RPMI7951 (cell line): ENCODE results near the gene JADE2. TPM values are rescaled to one million over a fixed set of nuclear protein-coding genes. Genes with fewer than 3 reads are reported as not detected.
"Not testable (repeated sequence)": the region's sequence is repeated elsewhere in the genome, so short reads cannot be mapped to it uniquely, and the experiment has no call there.

Experiments
- DNase-seq: peaks from one replicate; pipeline ENCODE4 v3.0.0-alpha.2; 2012; ENCODE audit warnings: low read depth
- total RNA-seq: library from RNA; depleted of rRNA; stranded (reverse); fragments of >200 nt; shearing (Covaris generic); gene quantifications from 2 replicates; pipeline ENCODE4 v1.2.3, GENCODE V29; 2014

Gene JADE2
- total RNA-seq, 1 experiment from 2014 or later, result 8.3 TPM

DNA sequence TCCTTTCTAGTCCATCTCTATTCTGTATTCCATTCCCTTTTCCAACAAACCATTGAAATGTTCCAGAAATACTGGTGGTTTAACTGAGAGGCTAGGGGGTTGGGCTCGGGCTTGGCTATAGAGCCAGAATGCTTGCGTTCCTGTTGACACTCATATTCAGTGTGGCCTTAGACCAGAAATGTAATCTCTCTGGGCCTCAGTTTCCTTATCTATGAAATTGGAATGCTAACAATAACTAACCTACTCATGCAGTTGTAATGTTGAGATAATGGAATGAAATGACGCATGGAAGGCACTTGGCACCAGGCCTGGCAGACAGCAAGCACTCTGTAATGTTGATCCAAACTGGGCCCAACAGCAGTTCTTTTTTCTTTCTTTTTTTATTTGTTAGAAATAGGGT lies 26.8 kb downstream of the JADE2 start:
- peak; percentile 79 for DNase-seq

GRCh38 chr5:134552716-134553115 lies 27.2 kb downstream of the JADE2 start:
- not testable (repeated sequence) for DNase-seq

GRCh38 chr5:134553821-134554267 lies 28.4 kb downstream of the JADE2 start:
- peak; percentile 58 for DNase-seq

GRCh38 chr5:134554319-134555222 lies 29.1 kb downstream of the JADE2 start:
- DNase-seq, result peak; percentile 99

DNA sequence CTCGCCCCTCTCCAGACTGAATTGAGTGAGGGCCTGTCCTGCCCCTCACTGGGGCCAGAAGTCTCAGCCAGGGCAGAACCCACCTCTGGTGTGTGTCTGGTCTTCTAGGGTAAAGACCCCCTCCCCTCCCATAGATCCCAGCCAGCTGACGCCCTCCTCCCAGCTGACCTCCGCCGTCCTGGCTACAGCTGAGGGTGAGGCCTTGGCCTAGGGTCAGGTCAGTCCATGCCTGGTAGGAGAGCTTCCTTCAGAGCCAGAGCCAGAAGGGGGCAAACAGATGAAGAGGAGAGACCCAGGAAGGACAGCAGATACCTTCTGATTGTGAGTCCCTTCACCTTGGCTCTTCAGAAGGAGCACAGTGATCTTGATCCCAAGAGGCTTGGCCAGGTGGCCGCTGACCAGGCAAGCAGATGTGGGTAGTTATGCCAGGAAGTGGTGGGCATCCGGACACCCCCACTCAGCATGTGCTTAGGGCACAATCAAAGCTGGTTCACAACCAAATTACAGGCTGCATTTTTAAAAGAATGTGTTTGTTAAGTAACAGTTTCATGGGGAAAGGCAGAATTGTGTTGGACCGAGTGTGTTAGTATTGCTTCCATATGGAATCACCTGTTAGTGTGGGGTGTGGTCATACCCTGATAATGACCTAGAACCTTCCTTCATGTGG lies 29.9 kb downstream of the JADE2 start:
- DNase-seq, result no peak

DNA sequence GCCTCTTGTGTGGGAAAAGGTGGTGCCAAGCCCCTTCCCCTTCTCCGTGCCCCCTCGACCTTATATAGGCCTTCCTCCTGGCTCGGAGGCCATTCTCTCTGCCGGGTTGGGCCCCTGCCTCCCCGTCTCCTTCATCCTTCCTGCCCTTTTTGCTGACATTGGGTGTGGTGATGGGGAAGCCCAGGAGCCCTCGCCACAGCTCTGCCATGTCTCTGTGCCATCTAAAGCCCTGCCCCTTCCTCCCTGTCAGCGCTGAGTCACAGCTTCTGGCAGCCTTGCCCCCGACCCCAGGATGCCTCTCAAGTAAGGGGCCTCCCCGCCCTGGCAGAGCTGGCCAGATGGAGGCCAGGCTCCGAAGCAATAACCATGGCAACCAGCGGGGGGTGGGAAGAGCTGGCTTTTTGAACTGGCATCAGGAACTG lies 30.4 kb downstream of the JADE2 start:
- DNase-seq, result peak; percentile 94

- DNase-seq, result not testable (repeated sequence)
Observed at GRCh38 chr5:134556588-134556987, 31.1 kb downstream of the JADE2 start.

GRCh38 chr5:134556994-134557393 lies 31.5 kb downstream of the JADE2 start:
- no peak for DNase-seq

GRCh38 chr5:134559672-134560071 lies 34.2 kb downstream of the JADE2 start:
- DNase-seq, result no peak

GRCh38 chr5:134560698-134561097 lies 35.2 kb downstream of the JADE2 start:
- DNase-seq, result no peak

- peak; percentile 97 for DNase-seq
Observed at GRCh38 chr5:134561871-134562296, 36.4 kb downstream of the JADE2 start.

DNA sequence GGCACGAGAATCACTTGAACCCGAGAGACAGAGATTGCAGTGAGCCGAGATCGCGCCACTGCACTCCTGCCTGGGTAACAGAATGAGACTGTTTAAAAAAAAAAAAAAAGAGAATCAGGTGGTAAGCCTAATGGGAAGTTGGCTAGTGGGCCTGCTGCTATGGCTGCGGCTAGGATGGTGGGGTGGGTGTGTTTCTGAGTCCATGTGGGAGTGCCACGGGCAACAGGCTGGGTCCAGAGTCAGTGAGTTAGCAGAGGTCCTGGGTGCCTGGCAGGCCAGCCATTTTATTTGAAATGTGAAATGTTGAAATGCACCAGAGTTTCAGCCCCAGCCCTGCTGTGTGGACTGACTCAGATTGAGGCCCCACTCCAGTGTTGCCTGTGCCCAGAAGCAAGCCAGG lies 37.8 kb downstream of the JADE2 start:
- no peak for DNase-seq

DNA sequence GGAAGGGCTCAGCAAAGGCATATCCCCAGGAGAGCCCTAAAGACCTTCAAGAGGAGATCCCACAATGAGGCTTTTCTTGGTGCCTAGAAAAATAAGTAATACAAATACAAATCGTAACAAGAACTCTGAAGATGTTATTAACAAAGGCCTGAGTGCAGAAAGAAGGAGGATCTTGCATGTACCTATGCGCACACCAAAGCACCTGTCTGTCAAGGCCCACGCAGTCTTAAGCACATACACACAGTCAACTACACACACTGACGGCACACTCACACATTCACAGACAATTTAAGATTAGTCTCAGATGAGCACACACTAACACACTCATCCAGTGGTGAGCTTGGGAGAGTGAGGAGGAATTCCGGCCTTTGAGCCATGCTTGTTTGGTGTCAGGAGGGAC lies 38.5 kb downstream of the JADE2 start:
- DNase-seq, result no peak

GRCh38 chr5:134564396-134564795 lies 38.9 kb downstream of the JADE2 start:
- no peak for DNase-seq

DNA sequence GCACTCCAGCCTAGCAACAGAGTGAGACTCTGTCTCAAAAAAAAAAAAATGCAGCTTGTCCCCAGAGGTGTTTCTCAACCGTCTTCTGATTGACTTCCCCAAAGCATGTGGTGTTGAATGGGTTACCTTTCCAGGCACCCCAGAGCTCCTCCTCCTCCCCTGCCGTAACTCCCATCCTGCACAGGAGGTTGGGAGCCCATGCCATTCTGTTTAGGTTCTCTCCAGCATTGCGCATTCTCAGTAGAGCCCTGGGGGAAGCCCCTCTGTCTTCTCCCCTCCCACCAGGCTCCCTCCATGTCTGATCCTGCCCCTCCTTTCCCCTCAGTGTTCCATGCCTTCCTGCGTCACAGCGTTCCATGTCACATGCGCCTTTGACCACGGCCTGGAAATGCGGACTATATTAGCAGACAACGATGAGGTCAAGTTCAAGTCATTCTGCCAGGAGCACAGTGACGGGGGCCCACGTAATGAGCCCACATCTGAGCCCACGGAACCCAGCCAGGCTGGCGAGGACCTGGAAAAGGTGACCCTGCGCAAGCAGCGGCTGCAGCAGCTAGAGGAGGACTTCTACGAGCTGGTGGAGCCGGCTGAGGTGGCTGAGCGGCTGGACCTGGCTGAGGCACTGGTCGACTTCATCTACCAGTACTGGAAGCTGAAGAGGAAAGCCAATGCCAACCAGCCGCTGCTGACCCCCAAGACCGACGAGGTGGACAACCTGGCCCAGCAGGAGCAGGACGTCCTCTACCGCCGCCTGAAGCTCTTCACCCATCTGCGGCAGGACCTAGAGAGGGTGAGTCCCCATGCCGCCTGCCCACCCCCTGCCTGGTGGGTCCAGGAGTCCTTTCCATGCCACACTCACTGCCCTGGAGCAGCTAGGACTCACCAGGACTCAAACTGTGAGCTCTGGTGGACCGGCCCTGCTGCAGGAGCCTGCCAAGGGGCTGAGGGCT lies 40.6 kb downstream of the JADE2 start:
- no peak for DNase-seq

DNA sequence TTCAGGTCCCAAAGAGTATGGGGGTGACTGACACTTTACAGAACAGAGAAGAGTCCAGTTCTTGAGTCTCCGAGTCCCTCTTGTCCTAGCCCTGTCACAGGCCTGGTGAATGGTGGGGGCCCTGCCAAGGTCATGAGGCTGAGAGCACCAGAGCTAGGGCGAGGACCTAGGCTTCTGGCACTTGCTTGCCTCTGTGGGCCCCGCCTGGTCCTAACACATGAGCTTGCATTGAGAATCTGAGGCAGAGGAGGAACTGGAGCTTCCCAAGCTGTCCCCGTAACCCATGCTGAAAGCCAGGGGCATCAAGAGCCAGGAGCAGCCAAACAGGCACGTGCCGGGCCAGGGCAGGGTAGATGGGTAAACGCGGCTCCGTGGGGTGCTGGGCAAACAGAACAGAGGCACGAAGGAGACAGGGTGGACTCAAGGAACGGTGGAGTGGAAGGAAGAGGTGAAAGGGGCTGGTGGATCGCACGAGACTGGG lies 41.3 kb downstream of the JADE2 start:
- no peak for DNase-seq

DNA sequence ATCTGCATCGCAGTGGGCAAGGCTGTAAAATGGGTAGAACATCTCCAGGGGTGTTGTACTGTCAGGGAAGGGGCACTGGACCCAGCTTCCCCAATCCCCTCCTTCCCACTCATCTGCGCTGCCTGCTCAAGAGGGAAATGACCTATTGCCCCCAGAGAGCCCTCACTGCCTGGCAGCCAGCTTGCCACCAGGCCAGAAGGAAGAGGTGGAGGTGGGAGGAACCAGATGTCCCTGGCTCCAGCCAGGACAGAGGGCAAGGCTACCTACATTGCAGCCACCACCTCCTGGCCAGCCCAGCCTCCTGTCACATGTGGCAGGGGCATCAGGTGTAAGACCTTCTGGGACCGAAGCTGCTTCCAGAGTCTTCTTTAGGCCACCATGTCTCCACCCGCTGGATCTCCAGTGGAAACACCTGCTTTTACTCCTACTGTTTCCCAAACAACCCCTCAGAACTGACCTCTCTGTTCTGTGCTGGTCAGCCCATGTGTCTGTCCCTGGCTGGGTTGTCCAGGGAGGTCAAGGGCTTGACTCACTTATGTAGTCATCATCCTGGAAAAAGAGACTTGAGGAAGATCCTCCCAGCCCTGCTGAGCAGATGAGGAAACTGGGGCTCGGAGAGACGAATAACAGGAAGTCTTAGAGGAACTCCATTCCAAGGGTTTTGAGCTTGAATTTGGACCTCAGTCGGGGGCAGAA lies 42.3 kb downstream of the JADE2 start:
- DNase-seq, result peak; percentile 79

GRCh38 chr5:134568337-134568700 lies 42.8 kb downstream of the JADE2 start:
- DNase-seq, result no peak

DNA sequence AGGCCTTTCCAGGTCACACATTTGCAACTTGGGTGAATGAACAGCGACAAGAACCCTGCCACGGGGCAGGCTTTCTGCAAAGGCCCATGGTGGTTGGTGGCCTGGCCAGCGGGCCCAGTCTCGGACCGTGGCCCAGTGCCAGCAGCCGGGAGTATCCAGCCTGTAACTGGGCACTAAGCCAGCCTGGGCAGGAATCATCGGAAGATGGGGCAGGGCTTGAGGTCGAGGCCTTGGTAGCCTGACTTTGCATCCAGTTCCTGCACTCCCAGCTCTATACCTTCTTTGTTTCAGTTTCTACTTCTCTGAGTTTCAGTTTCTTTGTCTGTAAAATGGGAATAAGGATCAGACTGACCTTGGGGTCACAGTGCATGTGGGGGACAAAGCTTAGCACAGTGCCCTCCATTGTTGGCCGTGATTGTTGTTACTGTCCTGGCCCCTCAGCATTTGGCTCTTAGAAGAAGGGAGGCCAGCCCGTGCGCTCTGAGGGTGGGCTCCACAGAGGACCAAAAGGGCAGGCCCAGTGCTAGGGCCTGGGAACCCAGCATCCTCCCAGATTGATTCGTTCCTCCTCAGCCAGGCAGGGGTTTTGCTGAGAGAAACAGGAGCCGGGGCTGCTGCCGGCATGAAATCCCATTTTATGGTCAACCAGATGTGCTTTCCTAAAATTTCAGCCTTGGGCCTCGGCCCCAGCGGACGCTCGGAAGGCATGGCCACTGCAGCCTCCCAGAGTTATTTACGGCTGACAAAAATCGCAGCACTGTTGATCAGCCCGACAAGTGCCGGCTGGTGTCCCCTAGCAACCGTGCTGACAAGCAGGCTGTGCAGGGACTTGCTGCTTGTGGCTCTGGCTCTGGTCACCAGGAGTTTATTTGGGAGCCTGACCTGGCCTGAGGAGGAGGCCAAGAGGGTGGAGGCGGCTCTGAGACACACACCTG lies 43.6 kb downstream of the JADE2 start:
- DNase-seq, result peak; percentile 90
